GM19023 (cell line): Measurements from ENCODE around the gene TAC3.
"Not testable (repeated sequence)": the region's sequence is repeated elsewhere in the genome, so short reads cannot be mapped to it uniquely, and the experiment has no call there.

Source experiments
- ATAC-seq: cut with Tn5 transposase; IDR thresholded peaks from one replicate; pipeline ENCODE4 v1.9.1; 2021; ENCODE audit warnings: mild to moderate bottlenecking, moderate library complexity; ENCODE audit not compliant: unreplicated experiment

TAC3 gene

DNA sequence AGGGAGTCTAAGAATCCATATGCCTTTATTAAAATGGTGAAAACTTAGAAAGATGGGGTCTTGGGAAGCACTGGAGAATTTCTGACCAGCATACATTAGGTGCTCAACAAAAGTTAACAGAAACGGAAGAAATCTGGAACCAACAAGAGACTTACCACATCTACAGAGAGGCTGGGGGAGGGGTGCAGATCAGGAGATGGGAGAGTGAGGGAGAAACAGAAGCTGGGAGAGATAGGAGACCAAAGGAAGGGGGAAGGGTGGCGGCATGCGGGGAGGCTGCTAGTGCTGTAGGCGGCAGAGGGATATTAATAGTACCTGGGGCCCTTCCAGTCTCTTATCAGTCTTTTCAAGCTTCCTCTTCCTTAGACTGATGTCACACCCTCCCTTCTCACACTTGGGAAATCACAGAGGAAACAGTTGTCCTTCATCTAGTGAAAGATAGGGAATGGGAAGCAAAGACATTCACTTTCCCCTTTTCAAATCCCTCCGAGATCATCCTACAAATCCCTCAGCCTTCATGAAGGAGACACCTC, 28.1 kb downstream of the TAC3 start:
- ATAC-seq = no peak

DNA sequence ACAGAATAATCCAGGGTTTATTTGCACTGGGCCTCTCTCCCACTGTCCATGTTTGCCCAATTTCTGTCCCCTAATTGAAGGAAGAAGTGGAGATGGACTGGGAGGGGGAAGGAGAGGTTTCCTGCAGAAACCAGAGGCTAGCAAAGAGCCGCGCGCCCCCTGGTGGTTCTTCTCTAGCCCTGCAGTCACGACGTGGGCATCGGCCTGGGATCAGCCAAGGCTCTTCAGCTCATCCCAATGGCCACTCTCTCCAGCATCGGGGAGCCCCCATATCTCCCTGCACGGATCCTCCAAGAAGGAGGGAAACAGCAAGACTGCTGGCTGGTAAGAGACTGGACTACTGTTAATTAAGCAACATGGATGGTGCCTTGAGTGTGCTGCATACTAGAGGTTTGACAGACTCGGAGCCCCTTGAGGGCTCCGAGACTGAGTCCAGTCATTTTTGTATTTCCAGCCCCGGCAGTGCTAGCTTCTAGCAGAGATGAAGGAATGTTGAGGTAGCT, 28.7 kb downstream of the TAC3 start:
- peak; percentile 73 for ATAC-seq

GRCh38 chr12:56987011-56987410, 29.3 kb downstream of the TAC3 start:
- no peak for ATAC-seq

GRCh38 chr12:56985714-56986113, 30.6 kb downstream of the TAC3 start:
- ATAC-seq = not testable (repeated sequence)

- ATAC-seq = no peak
These were observed 32.9 kb downstream of the TAC3 start for GRCh38 chr12:56983386-56983785.

DNA sequence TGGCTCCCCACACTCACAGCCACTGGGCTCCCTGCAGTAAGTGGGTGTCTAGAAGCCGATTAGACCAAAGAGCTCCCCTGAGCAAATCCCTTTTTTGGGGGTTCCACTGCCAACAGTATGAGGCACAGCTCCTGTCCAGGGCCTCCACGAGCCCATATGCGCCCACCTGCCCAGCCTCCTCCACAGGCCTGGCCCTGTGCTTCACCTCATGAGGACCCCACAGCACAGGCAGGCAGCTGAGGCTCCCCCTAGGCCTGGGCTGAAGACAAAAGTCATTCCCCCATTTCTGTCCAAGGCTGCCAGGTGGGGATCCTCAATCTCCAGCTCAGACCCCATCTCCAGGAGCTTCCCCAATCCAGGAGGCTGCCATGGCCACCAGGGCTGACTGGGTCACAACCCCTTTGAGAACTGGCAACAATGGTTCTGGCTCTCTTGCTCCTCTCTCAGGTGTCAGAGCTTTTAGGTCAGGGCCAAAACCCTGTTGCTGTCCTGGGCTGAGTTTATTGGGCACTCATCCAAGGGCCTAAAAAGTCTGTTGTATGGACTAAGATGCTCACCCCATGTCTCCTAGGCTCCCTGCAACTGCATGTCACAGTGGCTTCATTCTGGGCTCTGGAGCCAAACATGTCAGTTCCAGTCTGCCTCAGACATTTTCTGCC, 33.6 kb downstream of the TAC3 start:
- not testable (repeated sequence) for ATAC-seq

DNA sequence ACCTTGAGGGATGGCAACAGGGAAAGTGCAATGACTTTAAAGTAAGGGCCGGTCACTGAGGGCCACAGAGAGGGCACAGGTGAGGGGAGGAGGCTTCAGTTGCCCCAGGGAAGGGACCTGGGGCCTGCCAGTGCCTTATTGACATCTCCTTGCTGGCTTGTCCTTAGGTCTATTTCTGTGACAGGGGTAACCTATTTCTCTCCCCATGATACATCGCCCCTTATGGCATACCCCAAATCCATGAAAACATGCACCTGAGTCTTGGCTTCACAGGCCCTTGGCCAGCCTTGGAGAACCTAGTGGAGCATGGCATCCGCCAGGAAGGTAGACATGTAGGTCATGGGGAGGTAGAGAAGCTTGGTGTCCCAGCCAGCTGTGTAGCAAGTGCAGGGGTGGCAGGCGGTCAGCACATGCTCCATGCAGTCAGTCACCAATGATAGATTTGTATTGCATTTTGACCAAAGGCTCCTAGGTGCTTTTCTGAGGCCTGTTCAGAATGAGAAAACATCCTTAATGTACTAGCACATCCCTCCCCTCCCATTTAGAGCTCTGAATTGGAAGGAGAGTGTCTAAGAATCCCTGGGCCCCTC, 35.3 kb downstream of the TAC3 start:
- no peak for ATAC-seq

DNA sequence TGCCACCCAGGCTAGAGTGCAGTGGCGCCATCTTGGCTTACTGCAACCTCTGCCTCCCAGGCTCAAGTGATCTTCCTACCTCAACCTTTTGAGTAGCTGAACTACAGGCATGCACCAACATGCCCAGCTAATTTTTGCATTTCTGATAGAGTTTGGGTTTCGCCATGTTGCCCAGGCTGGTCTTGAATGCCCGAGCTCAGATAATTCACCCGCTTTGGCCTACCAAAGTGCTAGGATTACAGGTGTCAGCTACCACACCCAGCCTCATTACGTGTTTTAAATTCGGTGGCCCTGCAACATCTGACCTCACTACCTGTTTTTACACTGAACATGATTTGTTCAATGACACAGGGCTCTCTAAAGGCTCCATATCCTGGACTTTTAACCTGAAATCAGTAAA, 36.1 kb downstream of the TAC3 start:
- no peak for ATAC-seq

DNA sequence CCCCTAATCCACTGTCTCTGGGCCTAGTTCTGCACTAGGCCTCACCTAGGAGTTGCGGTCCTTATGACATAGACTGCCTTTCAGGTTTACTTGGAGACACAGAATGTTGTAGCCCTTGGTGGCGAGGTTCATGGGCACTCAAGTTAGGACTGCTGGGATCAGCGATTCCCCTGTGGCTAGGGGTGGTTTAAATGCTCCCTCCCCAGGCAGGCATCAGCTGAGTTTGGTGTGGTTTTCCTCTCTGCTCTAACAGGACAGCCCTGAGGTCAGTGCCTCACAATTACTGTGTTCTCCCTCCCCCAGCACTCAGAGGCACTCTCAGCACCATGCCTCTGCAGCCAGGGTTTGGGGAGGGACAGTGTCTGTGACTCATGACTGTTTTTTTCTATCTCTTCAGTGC, 36.7 kb downstream of the TAC3 start:
- no peak for ATAC-seq

- ATAC-seq = no peak
These were observed 37.8 kb downstream of the TAC3 start for GRCh38 chr12:56978397-56979138.

DNA sequence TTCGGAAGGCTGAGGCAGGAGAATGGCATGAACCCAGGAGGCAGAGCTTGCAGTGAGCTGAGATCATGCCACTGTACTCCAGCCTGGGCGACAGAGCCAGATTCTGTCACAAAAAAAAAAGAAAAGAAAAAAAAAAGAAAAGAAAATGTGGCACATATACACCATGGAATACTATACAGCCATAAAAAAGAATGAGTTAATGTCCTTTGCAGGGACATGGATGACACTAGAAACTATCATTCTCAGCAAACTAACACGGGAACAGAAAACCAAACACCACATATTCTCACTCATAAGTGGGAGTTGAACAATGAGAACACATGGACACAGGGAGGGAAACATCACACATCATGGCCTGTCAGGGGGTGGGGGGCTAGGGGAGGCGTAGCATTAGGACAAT, 39.0 kb downstream of the TAC3 start:
- not testable (repeated sequence) for ATAC-seq

- ATAC-seq = not testable (repeated sequence)
These were observed 42.1 kb downstream of the TAC3 start for GRCh38 chr12:56974224-56974623.

- not testable (repeated sequence) for ATAC-seq
These were observed 47.4 kb downstream of the TAC3 start for GRCh38 chr12:56968910-56969309.

GRCh38 chr12:56965997-56966642, 50.2 kb downstream of the TAC3 start:
- not testable (repeated sequence) for ATAC-seq

- not testable (repeated sequence) for ATAC-seq
These were observed 51.2 kb downstream of the TAC3 start for GRCh38 chr12:56965124-56965523.

GRCh38 chr12:56963557-56963956, 52.8 kb downstream of the TAC3 start:
- not testable (repeated sequence) for ATAC-seq

DNA sequence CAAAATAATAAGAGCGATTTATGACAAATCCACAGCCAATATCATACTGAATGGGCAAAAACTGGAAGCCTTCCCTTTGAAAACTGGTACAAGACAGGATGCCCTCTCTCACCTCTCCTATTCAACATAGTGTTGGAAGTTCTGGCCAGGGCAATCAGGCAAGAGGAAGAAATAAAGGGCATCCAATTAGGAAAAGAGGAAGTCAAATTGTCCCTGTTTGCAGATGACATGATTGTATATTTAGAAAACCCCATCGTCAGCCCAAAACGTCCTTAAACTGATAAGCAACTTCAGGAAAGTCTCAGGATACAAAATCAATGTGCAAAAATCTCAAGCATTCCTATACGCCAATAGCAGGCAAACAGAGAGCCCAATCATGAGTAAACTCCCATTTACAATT, 54.1 kb downstream of the TAC3 start:
- not testable (repeated sequence) for ATAC-seq
